DND-41 (cell line): ENCODE results near the gene STON1.

ENCODE experiments used
- ATAC-seq: fragments of 200-7000 bp; cut with Tn5 transposase; 3 replicates; pipeline ENCODE4 v1.9.1; 2021; ENCODE audit warnings: low read depth; ENCODE audit not compliant: insufficient read depth
- DNase-seq: peaks from one replicate; pipeline ENCODE4 v3.0.0-alpha.2; 2020
- H2AFZ ChIP-seq: 2 replicates; pipeline ENCODE4 v1.6.0; 2012; ENCODE audit warnings: low read depth, low read length
- H3K27ac ChIP-seq: 2 replicates; pipeline ENCODE4 v1.5.1; 2012; ENCODE audit warnings: low read length, inconsistent platforms
- H3K27me3 ChIP-seq: fragments of 200-600 bp; sonication (generic); 2 replicates; pipeline ENCODE4 v1.6.0; 2012; ENCODE audit warnings: low read length, mild to moderate bottlenecking, inconsistent platforms; ENCODE audit not compliant: insufficient read depth, poor library complexity
- H3K36me3 ChIP-seq: 2 replicates; pipeline ENCODE4 v1.5.1; 2012; ENCODE audit warnings: low read length, inconsistent platforms; ENCODE audit not compliant: insufficient read depth
- H3K4me1 ChIP-seq: 2 replicates; pipeline ENCODE4 v1.5.1; 2012; ENCODE audit warnings: mild to moderate bottlenecking, low read length; ENCODE audit not compliant: insufficient read depth
- H3K4me2 ChIP-seq: 2 replicates; pipeline ENCODE4 v1.6.0; 2012; ENCODE audit warnings: mild to moderate bottlenecking, moderate library complexity, low read length, inconsistent platforms; ENCODE audit not compliant: insufficient read depth
- H3K4me3 ChIP-seq, 2 experiments: fragments of 200-600 bp in 1 of 2; shearing (Covaris generic) in 1 of 2; 2 replicates each; pipeline ENCODE4 v1.5.1; 2012 to 2016; ENCODE audit warnings: inconsistent platforms in 2 of 2, low read length in 2 of 2, mild to moderate bottlenecking in 2 of 2, low read depth in 1 of 2, moderate library complexity in 1 of 2
- H3K79me2 ChIP-seq: 2 replicates; pipeline ENCODE4 v1.6.0; 2012; ENCODE audit warnings: low read length, inconsistent platforms; ENCODE audit not compliant: insufficient read depth
- H3K9ac ChIP-seq: 2 replicates; pipeline ENCODE4 v1.6.0; 2012; ENCODE audit warnings: low read depth, mild to moderate bottlenecking, inconsistent platforms, low read length, moderate library complexity
- H3K9me3 ChIP-seq: 2 replicates; pipeline ENCODE4 v1.5.1; 2012; ENCODE audit warnings: low read length, moderate library complexity, mild to moderate bottlenecking, inconsistent platforms; ENCODE audit not compliant: insufficient read depth, severe bottlenecking
- H4K20me1 ChIP-seq: 2 replicates; pipeline ENCODE4 v1.6.0; 2012; ENCODE audit warnings: low read length; ENCODE audit not compliant: insufficient read depth
- CTCF ChIP-seq: IDR thresholded peaks from 2 replicates; pipeline ENCODE4 v1.5.1; 2012; ENCODE audit warnings: borderline replicate concordance, low read length, moderate library complexity, mild to moderate bottlenecking; ENCODE audit not compliant: poor library complexity, severe bottlenecking; ENCODE audit errors: extremely low read depth
- EZH2 ChIP-seq: IDR thresholded peaks from 3 replicates; pipeline ENCODE4 v1.6.1; 2012; ENCODE audit warnings: borderline replicate concordance, low read depth, mild to moderate bottlenecking, moderate library complexity, low read length, inconsistent platforms; ENCODE audit not compliant: severe bottlenecking

STON1 gene

GRCh38 chr2:48531141-48531648, 1.2 kb downstream of the STON1 start:
- no peak overlapping the region for H3K27ac ChIP-seq
- no peaks in the 10 kb centered on the region for H3K36me3 ChIP-seq
- H3K4me1 ChIP-seq: peaks cover 19% of the 10 kb centered on the region
- no peaks in the 10 kb centered on the region for H3K27me3 ChIP-seq
- H3K4me2 ChIP-seq: no peak overlapping the region
- TF ChIP-seq CTCF: no peak
- no peak for TF ChIP-seq EZH2
- H3K9me3 ChIP-seq: no peaks in the 10 kb centered on the region
- peak overlapping the region; percentile 47; the same call in 1 of the 2 replicates for H2AFZ ChIP-seq
- no peaks in the 10 kb centered on the region for H4K20me1 ChIP-seq
- no peak for ATAC-seq
- no peak for DNase-seq
- no peaks in the 10 kb centered on the region for H3K79me2 ChIP-seq
- H3K4me3 ChIP-seq: no peak overlapping the region
- no peak overlapping the region for H3K9ac ChIP-seq

- ATAC-seq (no peak), DNase-seq (no peak)
- no peak overlapping the region for H3K27ac ChIP-seq
- peaks cover 19% of the 10 kb centered on the region for H3K4me1 ChIP-seq
- no peak overlapping the region for H3K4me2 ChIP-seq
- no peaks in the 10 kb centered on the region for H3K27me3 ChIP-seq
- no peaks in the 10 kb centered on the region for H4K20me1 ChIP-seq
- no peaks in the 10 kb centered on the region for H3K79me2 ChIP-seq
- no peaks in the 10 kb centered on the region for H3K36me3 ChIP-seq
- no peak overlapping the region for H3K9ac ChIP-seq
- TF ChIP-seq CTCF (no peak), EZH2 (no peak)
- no peaks in the 10 kb centered on the region for H3K9me3 ChIP-seq
- no peak overlapping the region for H2AFZ ChIP-seq
- H3K4me3 ChIP-seq: no peak overlapping the region
Measured at GRCh38 chr2:48532174-48532573, 2.2 kb downstream of the STON1 start.

GRCh38 chr2:48532824-48533223, 2.9 kb downstream of the STON1 start:
- no peaks in the 10 kb centered on the region for H3K36me3 ChIP-seq
- DNase-seq: no peak
- no peak for ATAC-seq
- H3K9ac ChIP-seq: no peak overlapping the region
- H4K20me1 ChIP-seq: no peaks in the 10 kb centered on the region
- H3K79me2 ChIP-seq: no peaks in the 10 kb centered on the region
- no peak overlapping the region for H2AFZ ChIP-seq
- peaks cover 19% of the 10 kb centered on the region for H3K4me1 ChIP-seq
- no peak overlapping the region for H3K4me3 ChIP-seq
- H3K27ac ChIP-seq: no peak overlapping the region
- no peaks in the 10 kb centered on the region for H3K27me3 ChIP-seq
- TF ChIP-seq CTCF (no peak), EZH2 (no peak)
- no peaks in the 10 kb centered on the region for H3K9me3 ChIP-seq
- H3K4me2 ChIP-seq: no peak overlapping the region

GRCh38 chr2:48534781-48535180, 4.8 kb downstream of the STON1 start:
- DNase-seq (no peak), ATAC-seq (no peak)
- no peaks in the 10 kb centered on the region for H3K36me3 ChIP-seq
- TF ChIP-seq CTCF: no peak
- TF ChIP-seq EZH2: no peak
- H3K9me3 ChIP-seq: no peaks in the 10 kb centered on the region
- no peak overlapping the region for H3K4me2 ChIP-seq
- H3K27me3 ChIP-seq: no peaks in the 10 kb centered on the region
- H4K20me1 ChIP-seq: no peaks in the 10 kb centered on the region
- no peak overlapping the region for H3K4me3 ChIP-seq
- no peak overlapping the region for H3K27ac ChIP-seq
- H3K79me2 ChIP-seq: no peaks in the 10 kb centered on the region
- no peak overlapping the region for H2AFZ ChIP-seq
- H3K9ac ChIP-seq: no peak overlapping the region
- H3K4me1 ChIP-seq: peaks cover 11% of the 10 kb centered on the region
